HepG2 (cell line): Measurements from ENCODE around the gene KIF1C. TPM values are rescaled to one million over a fixed set of nuclear protein-coding genes. Genes with fewer than 3 reads are reported as not detected.
A peak's percentile ranks its signal among the peaks of the same experiment; 100 is the strongest.

ENCODE experiments used
- ATAC-seq: fragments of 200-7000 bp; cut with Tn5 transposase; 3 replicates; pipeline ENCODE4 v1.9.1; 2020; ENCODE audit warnings: mild to moderate bottlenecking, moderate library complexity
- BruUV-seq: library from RNA; stranded (reverse); fragments of 400-500 nt; replicated peaks from 2 replicates; lab custom pipeline; 2021; lab: Mats Ljungman, UMichigan
- CTCF ChIA-PET: fragments of 300-600 bp; formaldehyde crosslinking; extraction: SDS; loops from one replicate; lab custom pipeline; 2021; ENCODE audit warnings: low total read pairs, inconsistent platforms, low intra/inter-chr PET ratio; lab: Yijun Ruan, JAX
- POLR2A ChIA-PET: fragments of 350-600 bp; sonication (Branson Sonifier 250); formaldehyde crosslinking; loops from one replicate; lab custom pipeline; 2020; ENCODE audit warnings: antibody characterized with exemption, inconsistent platforms; lab: Yijun Ruan, JAX
- DNase-seq: peaks from one replicate; pipeline ENCODE4 v3.0.0-alpha.2; 2015; ENCODE audit warnings: low spot score
- FAIRE-seq: peaks from 3 replicates; lab custom pipeline; 2011; peaks lifted over from hg19 to GRCh38; lab: Jason Lieb, UNC
- H2AFZ ChIP-seq: one replicate; pipeline ENCODE4 v1.6.1; 2011; ENCODE audit warnings: low read length, inconsistent platforms
- H3K27ac ChIP-seq: fragments of 300-600 bp; 3 replicates; pipeline ENCODE4 v1.8.0; 2011; ENCODE audit warnings: mixed run types, mild to moderate bottlenecking, mixed read lengths, low read length, inconsistent platforms; ENCODE audit not compliant: insufficient read depth; ENCODE audit errors: extremely low read length
- H3K27me3 ChIP-seq, 2 experiments: fragments of 200-600 bp in 1 of 2; 2 replicates in 1 of 2; 3 replicates in 1 of 2; pipeline versions ENCODE4 v1.6.0 to v1.8.0; 2011; ENCODE audit warnings: low read length in 2 of 2, mild to moderate bottlenecking in 2 of 2, moderate library complexity in 2 of 2, inconsistent platforms in 1 of 2; ENCODE audit not compliant: insufficient read depth in 2 of 2, control insufficient read depth in 1 of 2
- H3K36me3 ChIP-seq, 2 experiments: fragments of 200-600 bp in 1 of 2; replicated peaks in 1 of 2; 2 replicates in 1 of 2; 3 replicates in 1 of 2; pipeline versions ENCODE4 v1.5.1 to v1.8.0; 2011; ENCODE audit warnings: low read length in 2 of 2, inconsistent platforms in 1 of 2; ENCODE audit not compliant: insufficient read depth in 2 of 2, control insufficient read depth in 1 of 2
- H3K4me1 ChIP-seq: 2 replicates; pipeline ENCODE4 v1.5.1; 2012; ENCODE audit warnings: low read length, inconsistent platforms; ENCODE audit not compliant: insufficient read depth
- H3K4me2 ChIP-seq: 2 replicates; pipeline ENCODE4 v1.6.0; 2011; ENCODE audit warnings: low read depth, low read length, inconsistent platforms
- H3K4me3 ChIP-seq, 3 experiments: fragments of 200-600 bp in 1 of 3; sonication (generic), shearing (Covaris generic) in 1 of 3; replicated peaks in 1 of 3; 2 replicates each; pipeline ENCODE4 v1.5.1; 2011 to 2016; ENCODE audit warnings: low read length in 3 of 3, inconsistent platforms in 2 of 3, low read depth in 2 of 3, mild to moderate bottlenecking in 2 of 3, control low read depth in 1 of 3, mixed read lengths in 1 of 3; ENCODE audit not compliant: insufficient read depth in 1 of 3
- H3K79me2 ChIP-seq: one replicate; pipeline ENCODE4 v1.6.1; 2011; ENCODE audit warnings: low read length, inconsistent platforms; ENCODE audit not compliant: insufficient read depth
- H3K9ac ChIP-seq: 2 replicates; pipeline ENCODE4 v1.6.0; 2011; ENCODE audit warnings: mild to moderate bottlenecking, low read depth, low read length, inconsistent platforms; ENCODE audit not compliant: insufficient read depth
- H3K9me3 ChIP-seq: 2 replicates; pipeline ENCODE4 v1.5.1; 2012; ENCODE audit warnings: mild to moderate bottlenecking, low read length
- H4K20me1 ChIP-seq: 2 replicates; pipeline ENCODE4 v1.6.0; 2011; ENCODE audit warnings: inconsistent platforms, mild to moderate bottlenecking, low read length, moderate library complexity; ENCODE audit not compliant: insufficient read depth
- KMT2A ChIP-seq: sonication (generic); formaldehyde crosslinking; IDR thresholded peaks from 2 replicates; pipeline ENCODE4 v1.4.0; 2020; ENCODE audit warnings: missing genetic modification reagents
- MYNN ChIP-seq: sonication (generic); formaldehyde crosslinking; IDR thresholded peaks from 2 replicates; pipeline ENCODE4 v1.4.0; 2020; ENCODE audit warnings: mild to moderate bottlenecking, low read depth, missing genetic modification reagents
- PBX3 ChIP-seq: sonication (generic); formaldehyde crosslinking; IDR thresholded peaks from 2 replicates; pipeline ENCODE4 v1.8.1; 2023; ENCODE audit warnings: missing genetic modification reagents, inconsistent platforms, borderline replicate concordance
- ZBED4 ChIP-seq: sonication (generic); formaldehyde crosslinking; IDR thresholded peaks from 2 replicates; pipeline ENCODE4 v1.4.0; 2020; ENCODE audit warnings: missing genetic modification reagents, borderline replicate concordance
- ZNF263 ChIP-seq: sonication (generic); formaldehyde crosslinking; IDR thresholded peaks from 2 replicates; pipeline ENCODE4 v1.4.0; 2020; ENCODE audit warnings: missing genetic modification reagents
- WGBS: methylation state at CpG from one replicate; pipeline ENCODE4 v1.1.6; 2017; ENCODE audit warnings: low lambda C conversion rate; 5-methylcytosine and 5-hydroxymethylcytosine counted together
- in situ Hi-C: cut with HindIII; loops from 2 replicates; pipeline ENCODE4 v1.10.0; 2017; ENCODE audit warnings: low pct_unique_long_range_greater_than_20kb; ENCODE audit not compliant: extremely low pct_ligation_motif_present
- intact Hi-C: fragments of 100-400 bp; cut with micrococcal nuclease; formaldehyde crosslinking; loops from one replicate; pipeline ENCODE4 v1.10.0; 2022; ENCODE audit not compliant: unreplicated experiment
- polyA plus RNA-seq, 8 experiments: library from polyadenylated mRNA; depleted of rRNA in 3 of 8; stranded (reverse) in 7 of 8; unstranded in 1 of 8; fragments of >200 nt; fragmentation: Illumina TruSeq in 4 of 8; extraction: Trizol in 4 of 8; gene quantifications; 2 replicates each; pipeline versions ENCODE4 v1.2.1 to v1.2.3, GENCODE V29; 2011 to 2016; ENCODE audit warnings: low read depth in 4 of 8, missing spikeins in 1 of 8, mixed read lengths in 1 of 8; ENCODE audit not compliant: insufficient read depth in 1 of 8
- total RNA-seq, 5 experiments: library from RNA; depleted of rRNA; stranded (reverse); fragments of >200 nt; fragmentation: Illumina TruSeq; extraction: Trizol; gene quantifications; 2 replicates each; pipeline ENCODE4 v1.2.3, GENCODE V29; 2016; ENCODE audit warnings: low read depth in 1 of 5

Gene KIF1C
- total and polyA plus RNA-seq, 2 of the 13 experiments (the other 11 are each of a cell fraction or from before 2014, with no cell fraction given) = 70.0 to 104 TPM

GRCh38 chr17:4987767-4988567 lies 9.8 kb upstream of the KIF1C start (continued):
- peak; percentile 14; the same call in 1 of the 2 replicates for TF ChIP-seq ZBED4 (CRISPR knock-in tag)
- TF ChIP-seq MYNN (CRISPR knock-in tag) = 0 out of 2 replicates have a peak, but pooled peaks have one; percentile 6
- TF ChIP-seq PBX3 (CRISPR knock-in tag) = no peak

GRCh38 chr17:4994081-4994595 lies 3.6 kb upstream of the KIF1C start:
- Histone ChIP-seq H3K79me2 (peaks cover 10% of the 10 kb centered on the region), H3K27ac (no peak overlapping the region), H3K36me3 (no peaks in the 10 kb centered on the region), H2AFZ (no peak overlapping the region), H4K20me1 (no peaks in the 10 kb centered on the region), H3K4me2 (no peak overlapping the region), H3K4me3 (no peak overlapping the region), H3K9me3 (no peaks in the 10 kb centered on the region), H3K9ac (no peak overlapping the region), H3K4me1 (peaks cover 16% of the 10 kb centered on the region), H3K27me3 (no peaks in the 10 kb centered on the region; a peak in 1 of 5 replicates)
- ChIA-PET CTCF (no interaction called here), POLR2A (no interaction called here)
- TF ChIP-seq KMT2A (CRISPR knock-in tag) = no peak
- TF ChIP-seq ZNF263 (CRISPR knock-in tag) = peak; percentile 68; the same call in 1 of the 2 replicates
- 74% methylated on average over 6 of the region's 6 CpGs for WGBS
- in situ Hi-C loops = no loop called here
- FAIRE-seq (no peak), ATAC-seq (no peak), DNase-seq (no peak)
- BruUV-seq = no TSS peak
- intact Hi-C loops = no loop called here
